GM19397 (cell line): ENCODE results near the gene ADAMTSL3.
A peak's percentile ranks its signal among the peaks of the same experiment; 100 is the strongest.
"Not testable (repeated sequence)": the region's sequence is repeated elsewhere in the genome, so short reads cannot be mapped to it uniquely, and the experiment has no call there.

Experiments
- ATAC-seq: cut with Tn5 transposase; IDR thresholded peaks from one replicate; pipeline ENCODE4 v1.9.1; 2021; ENCODE audit warnings: mild to moderate bottlenecking, moderate library complexity; ENCODE audit not compliant: unreplicated experiment

Gene ADAMTSL3

GRCh38 chr15:84079325-84079884, 425.5 kb downstream of the ADAMTSL3 start:
- not testable (repeated sequence) for ATAC-seq

GRCh38 chr15:84079885-84080777, 426.2 kb downstream of the ADAMTSL3 start:
- ATAC-seq, result peak; percentile 94

- ATAC-seq, result not testable (repeated sequence)
Measured at GRCh38 chr15:84080778-84081084, 426.8 kb downstream of the ADAMTSL3 start.

- no peak for ATAC-seq
Measured at GRCh38 chr15:84081391-84082168, 427.7 kb downstream of the ADAMTSL3 start.

- ATAC-seq, result no peak
Measured at GRCh38 chr15:84082739-84083138, 428.8 kb downstream of the ADAMTSL3 start.

GRCh38 chr15:84086071-84086470, 432.1 kb downstream of the ADAMTSL3 start:
- ATAC-seq, result not testable (repeated sequence)
